Measurements from ENCODE around the gene SMLR1. TPM values are rescaled to one million over a fixed set of nuclear protein-coding genes. Genes with fewer than 3 reads are reported as not detected.

The SMLR1 gene
- not detected for total RNA-seq

GRCh38 chr6:130827247-130828149, at the start of gene SMLR1:
Gene SMLR1, plus strand, starts transcription at chr6:130827406. Its CDS starts 8 bp downstream, at chr6:130827414.

Other genes starting within 250 kb of the SMLR1 start
- 67.8 TPM for gene EPB41L2, start 235.8 kb downstream of the SMLR1 start, total RNA-seq